NT2/D1 (cell line): ENCODE data around the gene TUBB4B.

Experiments used
- SUZ12 ChIP-seq: IDR thresholded peaks from 2 replicates; pipeline ENCODE4 v1.6.1; 2011; ENCODE audit not compliant: insufficient read length, insufficient read depth; ENCODE audit errors: extremely low read depth
- YY1 ChIP-seq: IDR thresholded peaks from 2 replicates; pipeline ENCODE4 v1.6.1; 2011; ENCODE audit not compliant: insufficient read length, insufficient read depth
- ZNF274 ChIP-seq: IDR thresholded peaks from 2 replicates; pipeline ENCODE4 v1.6.1; 2011; ENCODE audit warnings: mild to moderate bottlenecking, low read depth, low read length

GRCh38 chr9:137212520-137212919, 28.6 kb upstream of the TUBB4B start:
- TF ChIP-seq ZNF274 (no peak), YY1 (no peak), SUZ12 (no peak)
